Muscle of leg (tissue), 11 donors: ENCODE results near the gene ABLIM1. TPM values are rescaled to one million over a fixed set of nuclear protein-coding genes. Genes with fewer than 3 reads are reported as not detected.

Experiments
- DNase-seq: peaks from one replicate; pipeline ENCODE4 v3.0.0; 2013
- H3K27ac ChIP-seq: one replicate; pipeline ENCODE4 v1.5.1; 2013; ENCODE audit warnings: mild to moderate bottlenecking, low read length, control low read depth
- H3K27me3 ChIP-seq: one replicate; pipeline ENCODE4 v1.6.1; 2013; ENCODE audit warnings: low read length; ENCODE audit not compliant: control insufficient read depth, insufficient read depth
- H3K36me3 ChIP-seq: one replicate; pipeline ENCODE4 v1.6.1; 2013; ENCODE audit warnings: low read length; ENCODE audit not compliant: control insufficient read depth, insufficient read depth
- H3K4me1 ChIP-seq: one replicate; pipeline ENCODE4 v1.6.1; 2013; ENCODE audit warnings: low read length; ENCODE audit not compliant: control insufficient read depth, insufficient read depth
- H3K4me3 ChIP-seq: one replicate; pipeline ENCODE4 v1.5.1; 2013; ENCODE audit warnings: low read length, control low read depth
- H3K9me3 ChIP-seq: replicated peaks from 2 replicates; pipeline ENCODE4 v1.6.1; 2013; ENCODE audit warnings: low read depth, low read length; ENCODE audit not compliant: control insufficient read depth
- whole genome bisulfite sequencing: methylation state at CpG from one replicate; pipeline ENCODE4 v1.1.5; 2013; ENCODE audit warnings: missing lambda C conversion rate; ENCODE audit not compliant: insufficient coverage; 5-methylcytosine and 5-hydroxymethylcytosine counted together
- polyA plus RNA-seq, 8 donors: library from polyadenylated mRNA; unstranded; fragments of 120-200 nt; gene quantifications; one replicate each; pipeline versions ENCODE4 v1.2.1 to v1.2.3, GENCODE V29; 2013; ENCODE audit warnings: inconsistent platforms in 1 of 8, low replicate concordance in 1 of 8; ENCODE audit not compliant: insufficient read length in 8 of 8, insufficient read depth in 1 of 8
- total RNA-seq: library from RNA; stranded (reverse); fragments of 120-200 nt; gene quantifications from one replicate; pipeline ENCODE4 v1.2.4, GENCODE V29; 2013

Gene ABLIM1
- total and polyA plus RNA-seq, 9 donors = 27.7 to 62.7 (median 46.2) TPM

GRCh38 chr10:114650831-114651230 is 7.2 kb downstream of the ABLIM1 start:
- DNase-seq = no peak
- 88% methylated on average over 4 of the region's 9 CpGs for WGBS
- Histone ChIP-seq H3K4me1 (peaks cover 12% of the 10 kb centered on the region), H3K27ac (no peak overlapping the region), H3K36me3 (no peaks in the 10 kb centered on the region), H3K27me3 (no peaks in the 10 kb centered on the region), H3K9me3 (no peaks in the 10 kb centered on the region), H3K4me3 (no peak overlapping the region)

GRCh38 chr10:114650266-114650665 is 7.8 kb downstream of the ABLIM1 start:
- no peak for DNase-seq
- H3K27me3 ChIP-seq = no peaks in the 10 kb centered on the region
- no peak overlapping the region for H3K27ac ChIP-seq
- no CpG with 5 or more reads among the region's 1 CpG for WGBS
- no peaks in the 10 kb centered on the region for H3K36me3 ChIP-seq
- no peaks in the 10 kb centered on the region for H3K9me3 ChIP-seq
- H3K4me3 ChIP-seq = no peak overlapping the region
- peaks cover 12% of the 10 kb centered on the region for H3K4me1 ChIP-seq

GRCh38 chr10:114649217-114649903 is 8.7 kb downstream of the ABLIM1 start:
- Histone ChIP-seq H3K36me3 (no peaks in the 10 kb centered on the region), H3K27me3 (no peaks in the 10 kb centered on the region), H3K27ac (no peak overlapping the region), H3K4me3 (no peak overlapping the region), H3K9me3 (no peaks in the 10 kb centered on the region), H3K4me1 (peaks cover 8% of the 10 kb centered on the region)
- WGBS = 58% methylated on average over 3 of the region's 7 CpGs
- no peak for DNase-seq

GRCh38 chr10:114648368-114648767 is 9.7 kb downstream of the ABLIM1 start:
- no peak for DNase-seq
- H3K4me1 ChIP-seq = peaks cover 4% of the 10 kb centered on the region
- WGBS = 45% methylated on average over 2 of the region's 8 CpGs
- no peak overlapping the region for H3K4me3 ChIP-seq
- no peak overlapping the region for H3K27ac ChIP-seq
- H3K9me3 ChIP-seq = no peaks in the 10 kb centered on the region
- H3K36me3 ChIP-seq = no peaks in the 10 kb centered on the region
- H3K27me3 ChIP-seq = no peaks in the 10 kb centered on the region

- H3K9me3 ChIP-seq = no peaks in the 10 kb centered on the region
- no peak overlapping the region for H3K27ac ChIP-seq
- no peaks in the 10 kb centered on the region for H3K36me3 ChIP-seq
- no peaks in the 10 kb centered on the region for H3K4me1 ChIP-seq
- DNase-seq = no peak
- H3K27me3 ChIP-seq = no peaks in the 10 kb centered on the region
- WGBS = no CpG with 5 or more reads among the region's 2 CpGs
- H3K4me3 ChIP-seq = no peak overlapping the region
Measured at GRCh38 chr10:114647545-114648138, 10.4 kb downstream of the ABLIM1 start.

GRCh38 chr10:114646426-114646825 is 11.6 kb downstream of the ABLIM1 start:
- H3K9me3 ChIP-seq = no peaks in the 10 kb centered on the region
- no peak for DNase-seq
- 60% methylated on average over 1 of the region's 5 CpGs for WGBS
- no peaks in the 10 kb centered on the region for H3K27me3 ChIP-seq
- H3K27ac ChIP-seq = no peak overlapping the region
- no peaks in the 10 kb centered on the region for H3K4me1 ChIP-seq
- H3K36me3 ChIP-seq = no peaks in the 10 kb centered on the region
- no peak overlapping the region for H3K4me3 ChIP-seq

GRCh38 chr10:114645706-114646105 is 12.4 kb downstream of the ABLIM1 start:
- no peaks in the 10 kb centered on the region for H3K9me3 ChIP-seq
- no peak overlapping the region for H3K27ac ChIP-seq
- H3K4me1 ChIP-seq = no peaks in the 10 kb centered on the region
- no CpG with 5 or more reads among the region's 3 CpGs for WGBS
- no peak overlapping the region for H3K4me3 ChIP-seq
- DNase-seq = no peak
- no peaks in the 10 kb centered on the region for H3K36me3 ChIP-seq
- H3K27me3 ChIP-seq = no peaks in the 10 kb centered on the region

GRCh38 chr10:114643158-114643557 is 14.9 kb downstream of the ABLIM1 start:
- H3K4me3 ChIP-seq = no peak overlapping the region
- no peaks in the 10 kb centered on the region for H3K27me3 ChIP-seq
- no peak overlapping the region for H3K27ac ChIP-seq
- no CpG with 5 or more reads among the region's 2 CpGs for WGBS
- no peaks in the 10 kb centered on the region for H3K4me1 ChIP-seq
- no peak for DNase-seq
- H3K36me3 ChIP-seq = no peaks in the 10 kb centered on the region
- no peaks in the 10 kb centered on the region for H3K9me3 ChIP-seq

GRCh38 chr10:114642729-114643128 is 15.3 kb downstream of the ABLIM1 start:
- WGBS = no CpG with 5 or more reads among the region's 5 CpGs
- H3K36me3 ChIP-seq = no peaks in the 10 kb centered on the region
- H3K4me3 ChIP-seq = no peak overlapping the region
- no peaks in the 10 kb centered on the region for H3K27me3 ChIP-seq
- no peak overlapping the region for H3K27ac ChIP-seq
- H3K4me1 ChIP-seq = no peaks in the 10 kb centered on the region
- DNase-seq = no peak
- no peaks in the 10 kb centered on the region for H3K9me3 ChIP-seq

- WGBS = 59% methylated on average over 5 of the region's 8 CpGs
- Histone ChIP-seq H3K4me3 (no peak overlapping the region), H3K4me1 (peaks cover 11% of the 10 kb centered on the region), H3K9me3 (no peaks in the 10 kb centered on the region), H3K36me3 (no peaks in the 10 kb centered on the region), H3K27ac (no peak overlapping the region), H3K27me3 (no peaks in the 10 kb centered on the region)
- no peak for DNase-seq
Measured at GRCh38 chr10:114638821-114639625, 19.1 kb downstream of the ABLIM1 start.
